22Rv1 (cell line): ENCODE measurements around the gene FBXL3.

Source experiments
- H3K27ac ChIP-seq: fragments of 450-650 bp; 2 replicates; pipeline ENCODE4 v1.5.1; 2017
- CTCF ChIP-seq: fragments of 450-650 bp; IDR thresholded peaks from 2 replicates; pipeline ENCODE4 v1.5.1; 2017; ENCODE audit warnings: mild to moderate bottlenecking
- ZFX ChIP-seq: fragments of 450-650 bp; IDR thresholded peaks from 2 replicates; pipeline ENCODE4 v1.6.1; 2017; ENCODE audit warnings: antibody characterized with exemption, borderline replicate concordance

The FBXL3 gene

DNA sequence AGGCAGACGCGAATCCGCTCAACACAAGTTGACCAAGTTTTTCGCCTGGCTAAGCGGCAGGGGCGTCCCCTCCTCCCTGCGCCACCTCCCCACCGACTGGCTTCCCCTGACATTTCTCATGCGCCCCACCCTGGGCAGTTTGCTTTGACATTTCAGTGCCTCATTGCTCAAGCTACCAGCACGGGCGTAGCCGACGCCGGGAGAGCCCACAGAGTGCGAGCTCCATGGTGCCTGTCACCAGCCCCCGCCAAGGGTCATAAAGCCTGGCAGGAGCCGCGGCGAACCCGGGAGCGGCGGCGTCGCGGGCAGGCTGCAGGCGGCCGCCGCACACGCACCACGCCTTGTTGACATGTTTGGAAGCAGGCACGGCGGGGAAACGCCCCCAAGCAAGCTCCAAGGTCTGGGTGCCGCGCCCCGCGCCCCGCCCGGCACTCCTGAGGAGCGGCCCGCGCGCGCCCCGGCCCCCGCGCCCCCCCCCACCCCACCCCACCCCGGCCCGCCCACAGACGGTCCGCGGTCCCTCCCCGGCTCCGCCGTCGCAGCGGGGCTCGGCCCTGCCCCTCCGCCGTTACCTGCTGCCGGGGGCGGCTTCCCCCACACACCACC, 601 bp downstream of the FBXL3 start:
- peak overlapping the region; percentile 97 for H3K27ac ChIP-seq
- no peak for TF ChIP-seq CTCF
- no peak for TF ChIP-seq ZFX

- H3K27ac ChIP-seq: no peak overlapping the region
- TF ChIP-seq ZFX (no peak), CTCF (no peak)
Measured at GRCh38 chr13:77022341-77022740, 4.6 kb downstream of the FBXL3 start.

- no peak for TF ChIP-seq CTCF
- TF ChIP-seq ZFX: no peak
Measured at GRCh38 chr13:77019756-77020155, 7.2 kb downstream of the FBXL3 start.

DNA sequence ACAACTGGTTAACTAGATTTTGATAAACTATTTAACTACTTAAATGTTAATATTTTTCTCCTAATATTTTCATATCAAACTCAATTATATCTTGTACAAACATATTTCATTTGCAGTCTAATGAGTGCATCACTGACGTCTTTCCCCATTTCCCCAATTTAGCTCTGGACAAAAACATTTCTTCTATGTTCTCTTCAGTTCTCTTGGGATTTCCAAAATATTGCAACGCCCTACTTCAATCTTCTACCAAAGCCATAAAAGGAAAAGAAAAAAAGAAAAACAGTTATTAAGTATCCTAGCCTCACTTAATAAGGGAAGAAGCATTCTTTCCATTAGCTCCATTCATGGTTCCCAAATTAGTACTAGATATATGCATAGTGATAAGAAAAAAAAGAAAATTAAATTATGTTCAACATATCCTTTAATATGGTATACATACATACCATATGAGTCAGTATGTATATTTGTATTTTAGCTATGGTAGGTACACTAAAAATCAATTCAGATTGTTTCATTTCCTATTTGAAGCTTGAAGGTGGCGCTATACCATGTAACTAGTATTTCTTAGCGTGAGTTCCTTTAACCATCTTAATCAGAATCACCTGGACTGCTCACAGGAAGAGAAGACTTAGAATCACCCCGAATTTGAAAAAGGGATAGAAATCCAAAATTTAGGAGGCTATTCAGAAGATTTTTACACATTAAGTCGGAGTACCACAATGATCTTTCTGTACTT, 9.9 kb downstream of the FBXL3 start:
- no peak overlapping the region for H3K27ac ChIP-seq
- 0 out of 2 replicates have a peak, but pooled peaks have one; percentile 6 for TF ChIP-seq CTCF
- TF ChIP-seq ZFX: no peak

More at GRCh38 chr13:77019756-77020155, 7.2 kb downstream of the FBXL3 start:
- H3K27ac ChIP-seq: no peak overlapping the region

- TF ChIP-seq CTCF (no peak), ZFX (no peak)
- no peak overlapping the region for H3K27ac ChIP-seq
Measured at GRCh38 chr13:77016251-77016812, 10.6 kb downstream of the FBXL3 start.

DNA sequence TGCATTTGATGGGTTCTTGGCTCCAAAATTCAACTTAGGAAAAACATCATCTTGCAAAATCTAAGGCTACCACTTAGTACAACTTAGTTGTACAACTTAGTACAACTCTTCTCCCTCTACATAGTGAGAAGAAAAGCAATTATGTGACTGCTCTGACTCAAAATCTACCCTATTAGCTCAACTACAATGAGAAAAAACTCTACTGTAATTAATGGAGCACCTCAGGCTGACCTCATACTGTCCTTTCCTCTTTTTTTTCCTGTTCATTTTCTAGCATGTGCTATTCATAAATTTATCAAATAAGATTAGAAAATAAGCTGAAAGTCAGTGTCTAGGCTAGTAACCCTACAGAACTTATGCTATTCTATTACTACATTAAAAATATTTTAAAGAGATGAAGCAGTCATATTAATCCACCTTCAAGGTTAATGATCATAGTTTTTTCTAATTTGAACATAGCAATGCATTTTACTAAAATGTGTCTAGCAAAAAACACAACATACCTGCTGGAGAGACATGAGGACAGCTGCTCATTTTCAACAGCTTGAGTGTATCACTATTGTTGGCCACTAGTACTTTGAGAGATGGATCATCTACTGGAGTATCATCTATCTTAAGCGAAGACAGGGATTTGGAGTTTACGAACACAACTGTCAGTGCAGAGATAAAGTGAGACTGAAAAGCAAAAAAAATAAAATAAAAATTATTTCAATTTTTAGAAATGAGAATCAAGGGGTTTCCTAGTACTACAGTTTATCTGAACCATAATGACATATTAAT, 11.9 kb downstream of the FBXL3 start:
- TF ChIP-seq CTCF (no peak), ZFX (no peak)
- H3K27ac ChIP-seq: no peak overlapping the region
